ENCODE measurements around the gene CLTB. TPM values are rescaled to one million over a fixed set of nuclear protein-coding genes. Genes with fewer than 3 reads are reported as not detected.

CLTB gene
- total RNA-seq, 1 experiment from 2014 or later = 34.5 TPM

- H3T11ph ChIP-seq (ENCODE audit: low read length) = no peak within 1 kb of the TSS
- H2BK120ac ChIP-seq (ENCODE audit: low read depth, low read length, poor library complexity, severe bottlenecking) = no peak within 1 kb of the TSS
- H3K79me1 ChIP-seq (ENCODE audit: insufficient read depth, low read depth, low read length, poor library complexity, severe bottlenecking) = no peaks in the 10 kb centered on the region
- no peak within 1 kb of the TSS for H3K23ac ChIP-seq (ENCODE audit: insufficient read length, low read depth, low read length)
- H2AFZ ChIP-seq (ENCODE audit: low read length) = no peak within 1 kb of the TSS
- no CpG with 5 or more reads among the region's 56 CpGs for WGBS (ENCODE audit: extremely low coverage, insufficient read length, low lambda C conversion rate)
- no peak within 1 kb of the TSS for H4K91ac ChIP-seq (ENCODE audit: insufficient read length, low read depth, low read length)
- peak within 1 kb of the TSS; percentile 70 for H3K4me2 ChIP-seq (ENCODE audit: insufficient read depth, insufficient read length, low read length)
- peak within 1 kb of the TSS; percentile 91 to 100 (median 99); a peak in 6 of 7 replicates for H3K27ac Mint-ChIP-seq
- peaks cover 43% of the 10 kb centered on the region for H3K27me3 Mint-ChIP-seq (ENCODE audit: low read depth)
- H2BK5ac ChIP-seq (ENCODE audit: insufficient read length, low read length) = no peak within 1 kb of the TSS
- H3K4me1 ChIP-seq (ENCODE audit: insufficient read depth, low read length) = no peaks in the 10 kb centered on the region; the same call in 1 of the 2 replicates
- H3K56ac ChIP-seq (ENCODE audit: insufficient read length, low read depth, low read length) = no peak within 1 kb of the TSS
- no peaks in the 10 kb centered on the region for H3K9me3 ChIP-seq (ENCODE audit: control insufficient read depth, low read depth, low read length)
- H3K18ac ChIP-seq (ENCODE audit: insufficient read length, low read depth, low read length) = peak within 1 kb of the TSS; percentile 85
- H3K79me2 ChIP-seq (ENCODE audit: insufficient read depth, low read length) = peaks cover 8% of the 10 kb centered on the region; the same call in 1 of the 2 replicates
- H3K23me2 ChIP-seq (ENCODE audit: insufficient read length, low read depth, low read length, poor library complexity, severe bottlenecking) = peaks cover 23% of the 10 kb centered on the region
- peaks cover 15 to 17% of the 10 kb centered on the region in 2 experiments for H3K4me1 Mint-ChIP-seq
- peak within 1 kb of the TSS; percentile 98 to 99 for H3K4me3 Mint-ChIP-seq
- H2BK20ac ChIP-seq (ENCODE audit: low read depth, low read length, poor library complexity, severe bottlenecking) = no peak within 1 kb of the TSS
- no peak within 1 kb of the TSS for H2BK12ac ChIP-seq (ENCODE audit: insufficient read length, low read depth, low read length)
- H3K36me3 Mint-ChIP-seq (ENCODE audit: insufficient read depth in 1 of 3, low read depth in 3 of 3) = peaks cover 18 to 30% (median 26%) of the 10 kb centered on the region in 3 experiments
- H3K27ac ChIP-seq (ENCODE audit: insufficient read length, low read depth, low read length) = no peak within 1 kb of the TSS
- no peaks in the 10 kb centered on the region for H3K9me3 Mint-ChIP-seq
- H2BK15ac ChIP-seq (ENCODE audit: low read depth, low read length) = no peak within 1 kb of the TSS
- H3K27me3 ChIP-seq (ENCODE audit: insufficient read depth, low read length) = peaks cover 9% of the 10 kb centered on the region; the same call in 1 of the 2 replicates
- no peak within 1 kb of the TSS for H3K4ac ChIP-seq (ENCODE audit: low read depth, low read length)
- TF ChIP-seq, protein P1, sequence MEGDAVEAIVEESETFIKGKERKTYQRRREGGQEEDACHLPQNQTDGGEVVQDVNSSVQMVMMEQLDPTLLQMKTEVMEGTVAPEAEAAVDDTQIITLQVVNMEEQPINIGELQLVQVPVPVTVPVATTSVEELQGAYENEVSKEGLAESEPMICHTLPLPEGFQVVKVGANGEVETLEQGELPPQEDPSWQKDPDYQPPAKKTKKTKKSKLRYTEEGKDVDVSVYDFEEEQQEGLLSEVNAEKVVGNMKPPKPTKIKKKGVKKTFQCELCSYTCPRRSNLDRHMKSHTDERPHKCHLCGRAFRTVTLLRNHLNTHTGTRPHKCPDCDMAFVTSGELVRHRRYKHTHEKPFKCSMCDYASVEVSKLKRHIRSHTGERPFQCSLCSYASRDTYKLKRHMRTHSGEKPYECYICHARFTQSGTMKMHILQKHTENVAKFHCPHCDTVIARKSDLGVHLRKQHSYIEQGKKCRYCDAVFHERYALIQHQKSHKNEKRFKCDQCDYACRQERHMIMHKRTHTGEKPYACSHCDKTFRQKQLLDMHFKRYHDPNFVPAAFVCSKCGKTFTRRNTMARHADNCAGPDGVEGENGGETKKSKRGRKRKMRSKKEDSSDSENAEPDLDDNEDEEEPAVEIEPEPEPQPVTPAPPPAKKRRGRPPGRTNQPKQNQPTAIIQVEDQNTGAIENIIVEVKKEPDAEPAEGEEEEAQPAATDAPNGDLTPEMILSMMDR (conservative IDR thresholded peaks at IDR 0.05) = no peak
- H3K9ac ChIP-seq (ENCODE audit: extremely low read depth, insufficient read length, low read length) = peak within 1 kb of the TSS; percentile 85
- no peak within 1 kb of the TSS for H2AK5ac ChIP-seq (ENCODE audit: insufficient read length, low read length)
- peak; percentile 92 for DNase-seq
- H4K8ac ChIP-seq (replicated peaks; ENCODE audit: insufficient read length, low read depth, low read length) = no peak within 1 kb of the TSS
- H4K5ac ChIP-seq (ENCODE audit: insufficient read length, low read depth, low read length) = no peak within 1 kb of the TSS
- peak within 1 kb of the TSS; percentile 93 for H3K14ac ChIP-seq (ENCODE audit: insufficient read depth, low read length)
- H4K20me1 ChIP-seq (ENCODE audit: control insufficient read depth, insufficient read depth, insufficient read length) = no peaks in the 10 kb centered on the region
Measured at GRCh38 chr5:176361437-176362232, 54.7 kb downstream of the CLTB start, which contains the start of gene KIAA1191. TSS of gene KIAA1191 (minus strand) at chr5:176361764. CDS start at chr5:176359508, 2,256 bp downstream.

All from H9 (cell line).